ENCODE data around the gene HHAT. TPM values are rescaled to one million over a fixed set of nuclear protein-coding genes. Genes with fewer than 3 reads are reported as not detected.

Gene HHAT
- total RNA-seq, 4 donors from 2014 or later: 2.4 to 6.0 (median 4.4) TPM

GRCh38 chr1:210396541-210396940 is 67.8 kb downstream of the HHAT start:
- no peak for TF ChIP-seq CTCF (IDR thresholded peaks at IDR 0.05; ENCODE audit: low read depth)

- no peak for TF ChIP-seq CTCF (IDR thresholded peaks at IDR 0.05; ENCODE audit: low read depth)
Observed at GRCh38 chr1:210397252-210397651, 68.5 kb downstream of the HHAT start.

- TF ChIP-seq CTCF (IDR thresholded peaks at IDR 0.05; ENCODE audit: low read depth): no peak
Observed at GRCh38 chr1:210397681-210398080, 69.0 kb downstream of the HHAT start.

GRCh38 chr1:210398466-210398865 is 69.8 kb downstream of the HHAT start:
- TF ChIP-seq CTCF (IDR thresholded peaks at IDR 0.05; ENCODE audit: low read depth): no peak

- no peak for TF ChIP-seq CTCF (IDR thresholded peaks at IDR 0.05; ENCODE audit: low read depth)
Observed at GRCh38 chr1:210400043-210400840, 71.5 kb downstream of the HHAT start.

GRCh38 chr1:210402560-210402959 is 73.9 kb downstream of the HHAT start:
- TF ChIP-seq CTCF (IDR thresholded peaks at IDR 0.05; ENCODE audit: low read depth): no peak

- TF ChIP-seq CTCF (IDR thresholded peaks at IDR 0.05; ENCODE audit: low read depth): no peak
Observed at GRCh38 chr1:210405316-210405715, 76.6 kb downstream of the HHAT start.

Data from subcutaneous adipose tissue (tissue), 4 donors.